ENCODE results near the gene BSX.

BSX gene

GRCh38 chr11:122954455-122954854 lies 27.2 kb downstream of the BSX start:
- DNase-seq = no peak

GRCh38 chr11:122951211-122951610 lies 30.4 kb downstream of the BSX start:
- DNase-seq = no peak

- DNase-seq = no peak
Observed at GRCh38 chr11:122938557-122938956, 43.1 kb downstream of the BSX start.

- DNase-seq = no peak
Observed at GRCh38 chr11:122937983-122938382, 43.7 kb downstream of the BSX start.

- no peak for DNase-seq
Observed at GRCh38 chr11:122933416-122933815, 48.2 kb downstream of the BSX start.

GRCh38 chr11:122931510-122931909 lies 50.1 kb downstream of the BSX start:
- DNase-seq = no peak

Data from activated CD4-positive, CD25-positive, alpha-beta regulatory T cell treated with anti-CD3 and anti-CD28 coated beads, Interleukin-2, amount 50 U/mL, for 72 hours (primary cell).